ENCODE results near the gene ESRP2. TPM values are rescaled to one million over a fixed set of nuclear protein-coding genes. Genes with fewer than 3 reads are reported as not detected.
A peak's percentile ranks its signal among the peaks of the same experiment; 100 is the strongest.

ESRP2 gene
- total RNA-seq, 2 donors from 2014 or later, result 2.0 to 9.1 TPM

- H3K27me3 ChIP-seq (replicated peaks; ENCODE audit: insufficient read depth), result no peaks in the 10 kb centered on the region
- no peak for TF ChIP-seq CTCF (IDR thresholded peaks at IDR 0.05)
- peaks cover 46 to 61% of the 10 kb centered on the region in 2 donors for H3K4me1 ChIP-seq (ENCODE audit: control insufficient read depth in 1 of 2, low read depth in 2 of 2)
- H3K27ac ChIP-seq, result peak overlapping the region in 1 of 2 donors; percentile 16
- DNase-seq (ENCODE audit: low spot score) (no peak), ATAC-seq (ENCODE audit: insufficient number of reproducible peaks, low FRiP score, low read depth) (no peak)
- peaks cover 34% of the 10 kb centered on the region for H3K36me3 ChIP-seq
- H3K9me3 ChIP-seq, result no peaks in the 10 kb centered on the region
- no peak overlapping the region for H3K4me3 ChIP-seq
These were observed 13.4 kb upstream of the ESRP2 start for GRCh38 chr16:68249371-68249770.

- H3K36me3 ChIP-seq, result peaks cover 24% of the 10 kb centered on the region
- TF ChIP-seq CTCF (IDR thresholded peaks at IDR 0.05), result no peak
- H3K27ac ChIP-seq, result peak overlapping the region; percentile 65 to 78
- DNase-seq (ENCODE audit: low spot score) (no peak), ATAC-seq (ENCODE audit: insufficient number of reproducible peaks, low FRiP score, low read depth) (no peak)
- H3K9me3 ChIP-seq, result no peaks in the 10 kb centered on the region
- H3K27me3 ChIP-seq (replicated peaks; ENCODE audit: insufficient read depth), result no peaks in the 10 kb centered on the region
- H3K4me1 ChIP-seq (ENCODE audit: control insufficient read depth in 1 of 2, low read depth in 2 of 2), result peaks cover 49 to 61% of the 10 kb centered on the region in 2 donors
- peak overlapping the region; percentile 78 for H3K4me3 ChIP-seq
These were observed 12.0 kb upstream of the ESRP2 start for GRCh38 chr16:68247932-68248331.

GRCh38 chr16:68247400-68247799, 11.5 kb upstream of the ESRP2 start:
- no peak for TF ChIP-seq CTCF (IDR thresholded peaks at IDR 0.05)
- peak overlapping the region; percentile 65 to 78 for H3K27ac ChIP-seq
- H3K4me1 ChIP-seq (ENCODE audit: control insufficient read depth in 1 of 2, low read depth in 2 of 2), result peaks cover 46 to 56% of the 10 kb centered on the region in 2 donors
- ATAC-seq (ENCODE audit: insufficient number of reproducible peaks, low FRiP score, low read depth) (no peak), DNase-seq (ENCODE audit: low spot score) (no peak)
- no peaks in the 10 kb centered on the region for H3K27me3 ChIP-seq (replicated peaks; ENCODE audit: insufficient read depth)
- no peaks in the 10 kb centered on the region for H3K9me3 ChIP-seq
- H3K36me3 ChIP-seq, result peaks cover 19% of the 10 kb centered on the region
- H3K4me3 ChIP-seq, result peak overlapping the region; percentile 78

- no peaks in the 10 kb centered on the region for H3K9me3 ChIP-seq
- no peak for ATAC-seq (ENCODE audit: insufficient number of reproducible peaks, low FRiP score, low read depth)
- H3K4me1 ChIP-seq (ENCODE audit: control insufficient read depth in 1 of 2, low read depth in 2 of 2), result peaks cover 38 to 49% of the 10 kb centered on the region in 2 donors
- peaks cover 16% of the 10 kb centered on the region for H3K36me3 ChIP-seq
- no peak for DNase-seq (ENCODE audit: low spot score)
- no peak for TF ChIP-seq CTCF (IDR thresholded peaks at IDR 0.05)
- H3K27me3 ChIP-seq (replicated peaks; ENCODE audit: insufficient read depth), result no peaks in the 10 kb centered on the region
- peak overlapping the region; percentile 65 to 78 for H3K27ac ChIP-seq
- H3K4me3 ChIP-seq, result peak overlapping the region; percentile 78
These were observed 10.7 kb upstream of the ESRP2 start for GRCh38 chr16:68246666-68247065.

- TF ChIP-seq CTCF (IDR thresholded peaks at IDR 0.05), result no peak
These were observed 10.2 kb upstream of the ESRP2 start for GRCh38 chr16:68246121-68246520.

More at GRCh38 chr16:68246121-68246520, 10.2 kb upstream of the ESRP2 start:
- Histone ChIP-seq H3K27me3 (replicated peaks; ENCODE audit: insufficient read depth) (no peaks in the 10 kb centered on the region), H3K36me3 (peaks cover 16% of the 10 kb centered on the region), H3K9me3 (no peaks in the 10 kb centered on the region), H3K4me1 (ENCODE audit: control insufficient read depth in 1 of 2, low read depth in 2 of 2) (peaks cover 33 to 44% of the 10 kb centered on the region in 2 donors), H3K4me3 (peak overlapping the region; percentile 78), H3K27ac (peak overlapping the region; percentile 31 to 78)
- no peak for ATAC-seq (ENCODE audit: insufficient number of reproducible peaks, low FRiP score, low read depth)
- no peak for DNase-seq (ENCODE audit: low spot score)
